Lung (tissue), 12 donors: Measurements from ENCODE around the gene FER. TPM values are rescaled to one million over a fixed set of nuclear protein-coding genes. Genes with fewer than 3 reads are reported as not detected.

ENCODE experiments used
- ATAC-seq: fragments of 200-7000 bp; cut with Tn5 transposase; one replicate; pipeline ENCODE4 v1.9.1; 2020; ENCODE audit warnings: moderate number of reproducible peaks; ENCODE audit not compliant: insufficient read depth, low FRiP score
- DNase-seq, 3 donors: peaks; one replicate each; pipeline ENCODE4 v3.0.0-alpha.2; 2013 to 2017
- H3K27ac ChIP-seq, 2 donors: one replicate each; pipeline ENCODE4 v1.5.1; 2013; ENCODE audit warnings: mild to moderate bottlenecking in 2 of 2, moderate library complexity in 2 of 2, control low read depth in 1 of 2, inconsistent platforms in 1 of 2, low read depth in 1 of 2, low read length in 1 of 2
- H3K27me3 ChIP-seq, 3 donors: one replicate each; pipeline ENCODE4 v1.5.1; 2013; ENCODE audit warnings: low read length in 2 of 3; ENCODE audit not compliant: control insufficient read depth in 3 of 3, insufficient read depth in 3 of 3
- H3K36me3 ChIP-seq, 4 donors: one replicate each; pipeline ENCODE4 v1.5.1; 2013; ENCODE audit warnings: low read length in 4 of 4, mild to moderate bottlenecking in 1 of 4, moderate library complexity in 1 of 4; ENCODE audit not compliant: control insufficient read depth in 4 of 4, insufficient read depth in 4 of 4
- H3K4me1 ChIP-seq, 5 donors: one replicate each; pipeline ENCODE4 v1.5.1; 2013; ENCODE audit warnings: low read length in 5 of 5, mild to moderate bottlenecking in 2 of 5, moderate library complexity in 1 of 5; ENCODE audit not compliant: control insufficient read depth in 5 of 5, insufficient read depth in 5 of 5
- H3K4me3 ChIP-seq: one replicate; pipeline ENCODE4 v1.5.1; 2013; ENCODE audit warnings: mild to moderate bottlenecking, control low read depth, moderate library complexity
- H3K9ac ChIP-seq, 2 donors: one replicate each; pipeline ENCODE4 v1.5.1; 2013; ENCODE audit warnings: low read length in 2 of 2, control low read depth in 1 of 2; ENCODE audit not compliant: insufficient read depth in 1 of 2
- H3K9me3 ChIP-seq, 4 donors: one replicate each; pipeline ENCODE4 v1.5.1; 2013; ENCODE audit warnings: low read length in 3 of 4, mild to moderate bottlenecking in 1 of 4, moderate library complexity in 1 of 4; ENCODE audit not compliant: control insufficient read depth in 4 of 4, insufficient read depth in 3 of 4
- WGBS, 2 donors: extraction: QIAGEN DNeasy Blood & Tissue Kit; methylation state at CpG; one replicate each; pipeline ENCODE4 v1.1.7; 2013; 5-methylcytosine and 5-hydroxymethylcytosine counted together
- polyA plus RNA-seq, 2 donors: library from polyadenylated mRNA; stranded (reverse); fragments of 200-250 nt; gene quantifications; one replicate each; pipeline ENCODE4 v1.2.1, GENCODE V29; 2013
- total RNA-seq, 2 donors: library from RNA; depleted of rRNA in 1 of 2; stranded (reverse); fragments of >200 nt in 1 of 2; gene quantifications; one replicate each; pipeline ENCODE4 v1.2.1, GENCODE V29; 2014 to 2021
- TF ChIP-seq, protein P1 (sequence below): IDR thresholded peaks from 2 replicates; pipeline ENCODE4 v1.5.1; 2012; ENCODE audit warnings: mild to moderate bottlenecking; ENCODE audit errors: control extremely low read depth, extremely low read depth
- donor health status: control.
- donor health status: control.
- donor health status: Bipolar disorder and iron deficiency.
- donor health status: healthy.
- donor health status: DM: yes; HTN: yes; CAD: no.

Gene FER
- total and polyA plus RNA-seq, 4 donors = 2.6 to 88.6 (median 12.2) TPM

DNA sequence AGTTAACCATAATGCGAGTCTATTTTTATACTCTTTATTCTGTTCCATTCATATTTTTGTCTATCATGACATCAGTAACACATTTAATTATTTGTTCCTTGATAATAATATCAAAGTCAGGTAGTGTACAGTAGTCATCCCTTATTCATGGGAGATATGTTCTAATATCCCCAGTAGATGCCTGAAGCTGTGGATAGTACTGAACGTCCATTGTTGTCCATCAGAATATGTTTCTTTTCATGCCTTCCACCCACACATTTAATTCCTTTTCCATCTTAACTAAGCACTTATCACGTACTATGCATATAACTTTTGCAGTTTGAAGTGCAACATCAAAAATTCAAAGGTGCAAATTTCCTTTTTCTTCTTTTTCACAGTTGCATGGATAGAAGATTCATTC lies 53.6 kb downstream of the FER start:
- no peak for DNase-seq
- TF ChIP-seq, protein P1, sequence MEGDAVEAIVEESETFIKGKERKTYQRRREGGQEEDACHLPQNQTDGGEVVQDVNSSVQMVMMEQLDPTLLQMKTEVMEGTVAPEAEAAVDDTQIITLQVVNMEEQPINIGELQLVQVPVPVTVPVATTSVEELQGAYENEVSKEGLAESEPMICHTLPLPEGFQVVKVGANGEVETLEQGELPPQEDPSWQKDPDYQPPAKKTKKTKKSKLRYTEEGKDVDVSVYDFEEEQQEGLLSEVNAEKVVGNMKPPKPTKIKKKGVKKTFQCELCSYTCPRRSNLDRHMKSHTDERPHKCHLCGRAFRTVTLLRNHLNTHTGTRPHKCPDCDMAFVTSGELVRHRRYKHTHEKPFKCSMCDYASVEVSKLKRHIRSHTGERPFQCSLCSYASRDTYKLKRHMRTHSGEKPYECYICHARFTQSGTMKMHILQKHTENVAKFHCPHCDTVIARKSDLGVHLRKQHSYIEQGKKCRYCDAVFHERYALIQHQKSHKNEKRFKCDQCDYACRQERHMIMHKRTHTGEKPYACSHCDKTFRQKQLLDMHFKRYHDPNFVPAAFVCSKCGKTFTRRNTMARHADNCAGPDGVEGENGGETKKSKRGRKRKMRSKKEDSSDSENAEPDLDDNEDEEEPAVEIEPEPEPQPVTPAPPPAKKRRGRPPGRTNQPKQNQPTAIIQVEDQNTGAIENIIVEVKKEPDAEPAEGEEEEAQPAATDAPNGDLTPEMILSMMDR = no peak
- Histone ChIP-seq H3K27me3 (no peaks in the 10 kb centered on the region), H3K9me3 (peaks cover 0 to 9% (median 1%) of the 10 kb centered on the region in 4 donors), H3K4me1 (peaks cover 0 to 2% (median 0%) of the 10 kb centered on the region in 5 donors), H3K27ac (no peak overlapping the region), H3K36me3 (peaks cover 0 to 14% (median 7%) of the 10 kb centered on the region in 4 donors), H3K9ac (no peak overlapping the region), H3K4me3 (no peak overlapping the region)
- WGBS, 2 donors = 93 to 96% methylated on average over 3 of the region's 3 CpGs
- no peak for ATAC-seq

DNA sequence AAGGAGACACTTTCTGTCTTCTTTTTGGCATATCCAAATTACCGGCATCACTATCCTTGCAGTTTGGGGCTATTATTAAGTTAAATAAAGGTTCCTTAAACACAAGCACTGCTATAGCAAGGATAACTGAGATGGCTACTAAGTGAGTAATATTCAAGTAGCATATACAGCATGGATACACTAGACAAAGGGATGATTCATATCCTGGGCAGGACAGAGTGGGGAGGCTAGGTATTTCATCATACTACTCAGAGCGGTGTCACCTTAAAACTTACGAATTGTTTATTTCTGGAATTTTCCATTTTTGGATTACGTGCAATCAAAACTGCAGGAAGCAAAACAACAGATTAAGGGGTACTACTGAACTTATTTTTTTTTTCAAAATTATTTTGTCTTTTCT lies 54.1 kb downstream of the FER start:
- 71 to 78% methylated on average over 4 of the region's 4 CpGs for WGBS, 2 donors
- Histone ChIP-seq H3K36me3 (peaks cover 0 to 14% (median 6%) of the 10 kb centered on the region in 4 donors), H3K9ac (no peak overlapping the region), H3K9me3 (peaks cover 0 to 9% (median 1%) of the 10 kb centered on the region in 4 donors), H3K27me3 (no peaks in the 10 kb centered on the region), H3K4me3 (no peak overlapping the region), H3K27ac (no peak overlapping the region), H3K4me1 (peaks cover 0 to 2% (median 0%) of the 10 kb centered on the region in 5 donors)
- ATAC-seq (no peak), DNase-seq (no peak)
- TF ChIP-seq, protein P1 = no peak

GRCh38 chr5:108810717-108811116 lies 63.0 kb downstream of the FER start:
- no peak for DNase-seq
- TF ChIP-seq, protein P1 = no peak
- peaks cover 0 to 3% (median 0%) of the 10 kb centered on the region in 5 donors for H3K4me1 ChIP-seq
- H3K27ac ChIP-seq = no peak overlapping the region
- no peak overlapping the region for H3K4me3 ChIP-seq
- ATAC-seq = no peak
- no peak overlapping the region for H3K9ac ChIP-seq
- no peaks in the 10 kb centered on the region for H3K27me3 ChIP-seq
- WGBS, 2 donors = 92 to 98% methylated on average over 3 of the region's 3 CpGs
- H3K36me3 ChIP-seq = peaks cover 0 to 15% (median 0%) of the 10 kb centered on the region in 4 donors
- peaks cover 0 to 10% (median 2%) of the 10 kb centered on the region in 4 donors for H3K9me3 ChIP-seq

DNA sequence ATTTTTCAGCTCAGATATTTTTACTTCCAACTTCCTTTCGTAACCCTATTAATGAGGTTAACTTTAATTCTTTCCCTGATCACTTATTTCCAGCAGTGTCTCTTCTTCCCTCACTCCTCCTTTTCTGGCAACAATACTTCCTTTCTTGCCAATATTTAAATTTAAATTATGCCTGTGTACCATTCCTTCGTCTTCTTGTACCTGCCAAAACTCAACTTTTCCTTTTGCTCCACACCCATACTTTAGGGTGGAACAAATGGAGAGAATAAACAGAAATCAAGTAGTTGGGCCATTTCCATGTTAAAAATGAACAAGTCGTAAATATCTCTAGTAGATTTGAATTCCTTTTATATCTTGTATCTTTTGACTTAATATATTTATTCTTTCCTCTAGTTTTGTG lies 66.0 kb downstream of the FER start:
- Histone ChIP-seq H3K4me3 (no peak overlapping the region), H3K36me3 (peaks cover 0 to 15% (median 0%) of the 10 kb centered on the region in 4 donors), H3K9ac (no peak overlapping the region), H3K27ac (no peak overlapping the region), H3K9me3 (peaks cover 0 to 8% (median 2%) of the 10 kb centered on the region in 4 donors), H3K4me1 (peaks cover 0 to 3% (median 0%) of the 10 kb centered on the region in 5 donors), H3K27me3 (no peaks in the 10 kb centered on the region)
- WGBS, 2 donors = 66 to 79% methylated on average over 3 of the region's 3 CpGs
- DNase-seq (peak in 1 of 3 donors; percentile 11), ATAC-seq (no peak)
- TF ChIP-seq, protein P1 = no peak
